Esophagus squamous epithelium (tissue), 5 donors: ENCODE results near the gene PRKCB. TPM values are rescaled to one million over a fixed set of nuclear protein-coding genes. Genes with fewer than 3 reads are reported as not detected.
A peak's percentile ranks its signal among the peaks of the same experiment; 100 is the strongest.

Experiments used
- DNase-seq: peaks from one replicate; lab custom pipeline; 2025; lab: John Stamatoyannopoulos, UW
- H3K27ac ChIP-seq, 4 donors: fragments of 200-600 bp; sonication (generic); one replicate each; pipeline ENCODE4 v1.5.1; 2016 to 2019; ENCODE audit warnings: mild to moderate bottlenecking in 1 of 4
- H3K27me3 ChIP-seq, 4 donors: fragments of 200-600 bp; sonication (generic); 1 replicate in 3 of 4; 2 replicates in 1 of 4; pipeline versions ENCODE4 v1.5.1 to v1.6.0; 2017 to 2021; ENCODE audit warnings: antibody characterized with exemption in 1 of 4
- H3K36me3 ChIP-seq, 3 donors: fragments of 200-600 bp; sonication (generic); one replicate each; pipeline ENCODE4 v1.5.1; 2016 to 2019
- H3K4me1 ChIP-seq, 3 donors: fragments of 200-600 bp; sonication (generic); one replicate each; pipeline ENCODE4 v1.5.1; 2017 to 2019
- H3K4me3 ChIP-seq, 4 donors: fragments of 200-600 bp; sonication (generic); 1 replicate in 3 of 4; 2 replicates in 1 of 4; pipeline ENCODE4 v1.5.1; 2016 to 2019; ENCODE audit warnings: mild to moderate bottlenecking in 2 of 4, moderate library complexity in 1 of 4
- H3K9me3 ChIP-seq, 3 donors: fragments of 200-600 bp; sonication (generic); one replicate each; pipeline ENCODE4 v1.5.1; 2016 to 2019
- POLR2A ChIP-seq, 4 donors: fragments of 450-650 bp; IDR thresholded peaks; one replicate each; pipeline ENCODE4 v1.6.1; 2017; ENCODE audit warnings: antibody characterized with exemption in 4 of 4, mild to moderate bottlenecking in 4 of 4, moderate library complexity in 3 of 4
- WGBS, 2 donors: methylation state at CpG; one replicate each; pipeline ENCODE4 v1.1.5; 2018; 5-methylcytosine and 5-hydroxymethylcytosine counted together
- intact Hi-C: fragments of 100-400 bp; cut with DNase I; formaldehyde crosslinking; loops from one replicate; pipeline ENCODE4 v1.15.0; 2022
- total RNA-seq, 4 donors: library from RNA; depleted of rRNA; stranded (reverse); fragments of >200 nt; gene quantifications; one replicate each; pipeline ENCODE4 v1.1.0, GENCODE V29; 2016
- TF ChIP-seq, protein P1 (sequence below), 6 experiments: fragments of 450-650 bp in 4 of 6; fragments of 200-600 bp in 2 of 6; sonication (generic) in 2 of 6; IDR thresholded peaks; one replicate each; pipeline ENCODE4 v1.5.1; 2016 to 2019; ENCODE audit warnings: antibody characterized with exemption in 6 of 6, mild to moderate bottlenecking in 4 of 6, moderate library complexity in 4 of 6
- donor health status: DM: yes; HTN: yes; CAD: no.

The PRKCB gene
- total RNA-seq, 4 donors from 2014 or later: 0.38 to 4.0 (median 1.7) TPM

DNA sequence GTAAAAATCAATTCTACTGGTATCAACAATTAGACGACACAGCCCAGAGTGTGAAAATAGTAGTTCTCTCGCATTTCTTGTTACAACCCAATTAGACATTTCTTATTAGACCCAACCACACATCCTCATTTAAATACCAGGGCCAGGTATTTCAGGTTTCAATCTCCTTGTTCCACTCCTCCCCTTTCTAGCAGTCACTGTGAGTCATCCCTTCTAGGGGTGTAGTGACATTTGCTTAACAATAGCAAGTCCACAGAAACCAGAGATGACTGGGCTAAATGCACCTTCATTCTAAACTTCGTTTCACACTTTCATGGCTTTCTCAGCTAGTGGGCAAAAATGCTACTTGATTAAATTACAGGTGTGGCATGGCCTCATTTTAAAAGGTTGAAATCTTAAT is 303.5 kb downstream of the PRKCB start:
- intact Hi-C loops: no loop called here
- Histone ChIP-seq H3K9me3 (no peaks in the 10 kb centered on the region), H3K4me1 (no peaks in the 10 kb centered on the region), H3K27ac (peak overlapping the region in 2 of 4 donors; percentile 27 to 48), H3K27me3 (no peaks in the 10 kb centered on the region), H3K4me3 (no peak overlapping the region), H3K36me3 (no peaks in the 10 kb centered on the region)
- 34 to 53% methylated on average over 3 of the region's 3 CpGs for WGBS, 2 donors
- no peak for DNase-seq
- TF ChIP-seq, protein P1, sequence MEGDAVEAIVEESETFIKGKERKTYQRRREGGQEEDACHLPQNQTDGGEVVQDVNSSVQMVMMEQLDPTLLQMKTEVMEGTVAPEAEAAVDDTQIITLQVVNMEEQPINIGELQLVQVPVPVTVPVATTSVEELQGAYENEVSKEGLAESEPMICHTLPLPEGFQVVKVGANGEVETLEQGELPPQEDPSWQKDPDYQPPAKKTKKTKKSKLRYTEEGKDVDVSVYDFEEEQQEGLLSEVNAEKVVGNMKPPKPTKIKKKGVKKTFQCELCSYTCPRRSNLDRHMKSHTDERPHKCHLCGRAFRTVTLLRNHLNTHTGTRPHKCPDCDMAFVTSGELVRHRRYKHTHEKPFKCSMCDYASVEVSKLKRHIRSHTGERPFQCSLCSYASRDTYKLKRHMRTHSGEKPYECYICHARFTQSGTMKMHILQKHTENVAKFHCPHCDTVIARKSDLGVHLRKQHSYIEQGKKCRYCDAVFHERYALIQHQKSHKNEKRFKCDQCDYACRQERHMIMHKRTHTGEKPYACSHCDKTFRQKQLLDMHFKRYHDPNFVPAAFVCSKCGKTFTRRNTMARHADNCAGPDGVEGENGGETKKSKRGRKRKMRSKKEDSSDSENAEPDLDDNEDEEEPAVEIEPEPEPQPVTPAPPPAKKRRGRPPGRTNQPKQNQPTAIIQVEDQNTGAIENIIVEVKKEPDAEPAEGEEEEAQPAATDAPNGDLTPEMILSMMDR (IDR thresholded peaks at IDR 0.05): no peak
- no peak for TF ChIP-seq POLR2A (IDR thresholded peaks at IDR 0.05)

DNA sequence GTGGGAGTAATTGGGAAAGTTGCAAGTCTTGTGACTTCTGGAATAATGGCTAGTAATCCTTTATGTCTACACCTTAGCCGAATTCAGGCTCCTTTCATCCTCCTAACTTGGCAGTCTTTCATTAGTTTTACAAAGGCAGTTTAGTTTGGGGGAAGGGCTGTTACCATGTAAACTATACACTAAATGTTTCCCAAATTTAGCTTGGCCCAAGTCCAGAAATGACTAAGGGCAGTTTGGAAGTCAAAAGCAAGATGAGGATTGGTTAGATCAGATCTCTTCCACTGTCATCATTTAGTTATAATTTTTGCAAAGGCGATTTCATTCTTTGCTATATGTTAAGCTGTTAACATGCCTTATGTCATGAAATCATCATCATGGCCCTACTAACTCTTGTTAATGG is 304.9 kb downstream of the PRKCB start:
- DNase-seq: no peak
- WGBS, 2 donors: 54 to 57% methylated on average over 2 of the region's 2 CpGs
- Histone ChIP-seq H3K27me3 (no peaks in the 10 kb centered on the region), H3K4me1 (no peaks in the 10 kb centered on the region), H3K9me3 (no peaks in the 10 kb centered on the region), H3K27ac (no peak overlapping the region), H3K4me3 (no peak overlapping the region), H3K36me3 (no peaks in the 10 kb centered on the region)
- TF ChIP-seq POLR2A (IDR thresholded peaks at IDR 0.05): no peak
- TF ChIP-seq, protein P1 (IDR thresholded peaks at IDR 0.05): no peak
- intact Hi-C loops: no loop called here

DNA sequence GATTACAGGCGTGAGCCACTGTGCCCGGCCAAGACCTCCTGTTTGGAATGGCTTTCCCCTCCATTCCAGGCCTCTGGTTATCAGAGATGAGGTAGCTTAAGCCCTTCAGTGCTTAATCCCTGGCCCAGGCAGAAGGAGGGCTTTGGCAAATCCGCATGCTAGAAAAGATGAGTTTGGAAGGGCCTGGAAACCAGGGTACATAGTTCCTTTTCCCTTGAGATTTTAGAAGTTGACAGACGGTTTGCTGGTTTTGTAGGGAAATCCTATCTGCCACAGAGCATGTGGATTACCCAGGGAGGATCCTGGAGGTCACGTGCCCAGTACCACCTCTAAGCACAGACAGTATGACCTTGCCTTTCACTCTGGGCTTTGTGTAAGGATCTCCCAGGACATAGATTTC is 305.7 kb downstream of the PRKCB start:
- Histone ChIP-seq H3K27me3 (no peaks in the 10 kb centered on the region), H3K36me3 (no peaks in the 10 kb centered on the region), H3K4me3 (no peak overlapping the region), H3K9me3 (no peaks in the 10 kb centered on the region), H3K27ac (no peak overlapping the region), H3K4me1 (no peaks in the 10 kb centered on the region)
- no peak for TF ChIP-seq POLR2A (IDR thresholded peaks at IDR 0.05)
- TF ChIP-seq, protein P1 (IDR thresholded peaks at IDR 0.05): no peak
- WGBS, 2 donors: 63 to 86% methylated on average over 4 of the region's 5 CpGs
- intact Hi-C loops: no loop called here
- DNase-seq: no peak

DNA sequence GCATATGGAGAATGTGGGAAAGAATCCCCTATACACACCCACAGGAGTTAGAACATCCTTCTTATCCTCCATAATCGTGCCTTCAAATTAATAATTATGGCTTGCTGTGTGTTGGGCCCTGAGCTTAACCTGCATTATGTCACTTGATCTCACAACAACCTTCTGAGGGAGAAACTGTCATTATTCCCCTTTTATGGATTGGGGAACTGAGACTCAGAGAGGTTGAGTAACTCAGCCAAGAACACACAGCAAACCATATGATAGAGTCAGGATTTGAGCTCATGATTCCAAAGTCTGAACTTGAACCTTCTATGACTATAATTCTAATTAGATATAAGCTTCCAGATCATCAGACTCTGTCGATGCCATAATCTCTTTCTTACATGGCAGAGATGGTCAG is 306.1 kb downstream of the PRKCB start:
- 83 to 93% methylated on average over 2 of the region's 2 CpGs for whole genome bisulfite sequencing, 2 donors
- Histone ChIP-seq H3K4me3 (no peak overlapping the region), H3K27me3 (no peaks in the 10 kb centered on the region), H3K36me3 (no peaks in the 10 kb centered on the region), H3K27ac (no peak overlapping the region), H3K4me1 (no peaks in the 10 kb centered on the region), H3K9me3 (no peaks in the 10 kb centered on the region)
- TF ChIP-seq, protein P1 (IDR thresholded peaks at IDR 0.05): no peak
- TF ChIP-seq POLR2A (IDR thresholded peaks at IDR 0.05): no peak
- no peak for DNase-seq
- intact Hi-C loops: no loop called here

DNA sequence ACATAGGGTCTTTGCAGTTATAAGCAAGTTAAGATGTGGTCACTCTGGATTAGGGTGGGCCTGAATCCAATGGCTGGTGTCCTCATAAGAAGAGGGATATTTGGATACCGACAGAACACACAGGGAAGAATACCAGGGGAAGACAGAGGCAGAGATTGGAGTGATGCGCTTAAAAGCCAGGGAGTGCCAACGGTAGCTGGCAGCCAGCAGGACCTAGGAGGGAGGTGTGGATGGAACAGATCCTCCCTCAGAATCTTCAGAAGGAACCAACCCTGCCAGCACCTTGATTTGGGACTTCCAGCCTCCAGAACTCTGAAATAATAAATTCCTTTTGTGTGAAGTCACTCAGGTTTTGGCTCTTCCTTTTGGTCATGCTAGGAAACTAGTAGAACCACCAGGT is 310.1 kb downstream of the PRKCB start:
- Histone ChIP-seq H3K9me3 (no peaks in the 10 kb centered on the region), H3K4me1 (no peaks in the 10 kb centered on the region), H3K36me3 (no peaks in the 10 kb centered on the region), H3K4me3 (no peak overlapping the region), H3K27ac (no peak overlapping the region), H3K27me3 (no peaks in the 10 kb centered on the region)
- intact Hi-C loops: no loop called here
- TF ChIP-seq, protein P1 (IDR thresholded peaks at IDR 0.05): no peak
- TF ChIP-seq POLR2A (IDR thresholded peaks at IDR 0.05): no peak
- WGBS, 2 donors: 84 to 93% methylated on average over 3 of the region's 3 CpGs
- no peak for DNase-seq
